GM12872 (cell line): ENCODE measurements around the gene KDM2A.
A peak's percentile ranks its signal among the peaks of the same experiment; 100 is the strongest.

Experiments used
- CTCF ChIP-seq: IDR thresholded peaks from 3 replicates; pipeline ENCODE4 v1.5.1; 2011; ENCODE audit warnings: low read depth, mild to moderate bottlenecking, low read length, moderate library complexity; ENCODE audit not compliant: insufficient read depth

Gene KDM2A

GRCh38 chr11:67146516-67147226, 27.6 kb downstream of the KDM2A start:
- no peak for TF ChIP-seq CTCF

GRCh38 chr11:67153971-67154370, 34.9 kb downstream of the KDM2A start:
- TF ChIP-seq CTCF, result no peak

GRCh38 chr11:67154726-67155125, 35.7 kb downstream of the KDM2A start:
- no peak for TF ChIP-seq CTCF

- no peak for TF ChIP-seq CTCF
These were observed 38.6 kb downstream of the KDM2A start for GRCh38 chr11:67157691-67158090.

- no peak for TF ChIP-seq CTCF
These were observed 39.2 kb downstream of the KDM2A start for GRCh38 chr11:67158221-67158620.

GRCh38 chr11:67160045-67160444, 41.0 kb downstream of the KDM2A start:
- no peak for TF ChIP-seq CTCF

- TF ChIP-seq CTCF, result 0 out of 3 replicates have a peak, but pooled peaks have one; percentile 22
These were observed 42.1 kb downstream of the KDM2A start for GRCh38 chr11:67160872-67161783.
